ENCODE measurements around the gene TSHZ3.

DNA sequence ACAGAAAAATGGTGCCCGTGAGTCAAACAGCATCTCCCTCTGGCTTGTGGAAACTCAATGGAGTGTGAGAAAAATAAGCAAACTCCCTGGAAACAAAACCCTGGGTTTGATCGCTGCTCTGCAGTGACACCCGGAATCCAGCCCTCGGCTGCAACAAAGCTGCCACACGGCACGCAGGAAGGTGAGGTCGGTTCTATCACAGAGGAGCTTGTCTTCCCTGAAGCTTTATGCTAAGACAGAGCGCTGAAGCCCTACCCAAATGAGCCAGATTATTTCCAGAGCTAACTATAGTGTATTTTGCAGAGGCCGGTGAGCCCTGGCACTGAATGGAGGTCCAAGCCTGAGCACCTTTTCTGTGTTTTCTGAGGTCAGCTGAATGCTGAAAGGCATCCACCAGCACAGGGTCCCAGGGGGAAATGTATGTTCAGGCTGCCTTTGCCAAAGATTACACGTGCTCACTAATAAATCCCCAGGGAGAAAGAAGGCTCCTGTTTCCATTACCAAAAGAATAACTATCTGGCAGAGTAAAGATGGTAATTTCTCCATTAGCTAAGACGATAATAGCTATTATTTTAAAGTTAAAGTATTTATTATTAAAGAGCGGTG is 77.8 kb downstream of the TSHZ3 start:
- TF ChIP-seq, protein P1, sequence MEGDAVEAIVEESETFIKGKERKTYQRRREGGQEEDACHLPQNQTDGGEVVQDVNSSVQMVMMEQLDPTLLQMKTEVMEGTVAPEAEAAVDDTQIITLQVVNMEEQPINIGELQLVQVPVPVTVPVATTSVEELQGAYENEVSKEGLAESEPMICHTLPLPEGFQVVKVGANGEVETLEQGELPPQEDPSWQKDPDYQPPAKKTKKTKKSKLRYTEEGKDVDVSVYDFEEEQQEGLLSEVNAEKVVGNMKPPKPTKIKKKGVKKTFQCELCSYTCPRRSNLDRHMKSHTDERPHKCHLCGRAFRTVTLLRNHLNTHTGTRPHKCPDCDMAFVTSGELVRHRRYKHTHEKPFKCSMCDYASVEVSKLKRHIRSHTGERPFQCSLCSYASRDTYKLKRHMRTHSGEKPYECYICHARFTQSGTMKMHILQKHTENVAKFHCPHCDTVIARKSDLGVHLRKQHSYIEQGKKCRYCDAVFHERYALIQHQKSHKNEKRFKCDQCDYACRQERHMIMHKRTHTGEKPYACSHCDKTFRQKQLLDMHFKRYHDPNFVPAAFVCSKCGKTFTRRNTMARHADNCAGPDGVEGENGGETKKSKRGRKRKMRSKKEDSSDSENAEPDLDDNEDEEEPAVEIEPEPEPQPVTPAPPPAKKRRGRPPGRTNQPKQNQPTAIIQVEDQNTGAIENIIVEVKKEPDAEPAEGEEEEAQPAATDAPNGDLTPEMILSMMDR (IDR thresholded peaks at IDR 0.05): no peak
- TF ChIP-seq POLR2A (IDR thresholded peaks at IDR 0.05): no peak

Data from heart left ventricle (tissue), 13 donors.